Breast epithelium (tissue), 4 donors: ENCODE data around the gene SOX15. TPM values are rescaled to one million over a fixed set of nuclear protein-coding genes. Genes with fewer than 3 reads are reported as not detected.
"Not testable (repeated sequence)": the region's sequence is repeated elsewhere in the genome, so short reads cannot be mapped to it uniquely, and the experiment has no call there.

Experiments used
- DNase-seq, 2 donors: peaks; one replicate each; pipeline ENCODE4 v3.0.0-alpha.2; 2019; ENCODE audit warnings: low spot score in 2 of 2
- H3K27ac ChIP-seq, 2 donors: fragments of 200-600 bp; sonication (generic) in 1 of 2; one replicate each; pipeline ENCODE4 v1.5.1; 2016 to 2019; ENCODE audit warnings: mild to moderate bottlenecking in 1 of 2
- H3K27me3 ChIP-seq, 2 donors: fragments of 200-600 bp; sonication (generic) in 1 of 2; one replicate each; pipeline versions ENCODE4 v1.5.1 to v1.6.0; 2017 to 2019; ENCODE audit warnings: control low read depth in 1 of 2, mild to moderate bottlenecking in 1 of 2
- H3K36me3 ChIP-seq: fragments of 200-600 bp; one replicate; pipeline ENCODE4 v1.5.1; 2019
- H3K4me1 ChIP-seq, 2 donors: fragments of 200-600 bp; sonication (generic); one replicate each; pipeline ENCODE4 v1.5.1; 2016 to 2019; ENCODE audit warnings: control low read depth in 1 of 2
- H3K4me3 ChIP-seq, 3 donors: fragments of 200-600 bp; sonication (generic); 1 replicate in 2 of 3; 2 replicates in 1 of 3; pipeline ENCODE4 v1.5.1; 2016 to 2019; ENCODE audit warnings: mild to moderate bottlenecking in 3 of 3, moderate library complexity in 2 of 3
- H3K9me3 ChIP-seq, 2 donors: fragments of 200-600 bp; sonication (generic) in 1 of 2; one replicate each; pipeline ENCODE4 v1.5.1; 2016 to 2019; ENCODE audit warnings: control low read depth in 1 of 2
- CTCF ChIP-seq, 3 donors: fragments of 450-650 bp; IDR thresholded peaks; one replicate each; pipeline ENCODE4 v1.5.1; 2016 to 2017; ENCODE audit warnings: antibody characterized with exemption in 3 of 3, mild to moderate bottlenecking in 3 of 3, moderate library complexity in 3 of 3
- POLR2A ChIP-seq: fragments of 450-650 bp; IDR thresholded peaks from one replicate; pipeline ENCODE4 v1.6.1; 2016; ENCODE audit warnings: antibody characterized with exemption, mild to moderate bottlenecking, moderate library complexity
- POLR2AphosphoS5 ChIP-seq, 3 donors: sonication (generic); formaldehyde crosslinking; IDR thresholded peaks; one replicate each; pipeline ENCODE4 v1.6.1; 2017; ENCODE audit warnings: antibody characterized with exemption in 3 of 3
- intact Hi-C: fragments of 100-400 bp; cut with DNase I; formaldehyde crosslinking; loops from one replicate; pipeline ENCODE4 v1.15.1; 2023; ENCODE audit warnings: low total_unique reads
- total RNA-seq, 3 donors: library from RNA; depleted of rRNA; stranded (reverse); fragments of >200 nt; gene quantifications; one replicate each; pipeline ENCODE4 v1.1.0, GENCODE V29; 2016

SOX15 gene
- total RNA-seq, 3 donors from 2014 or later: 1.3 to 4.1 (median 1.6) TPM

GRCh38 chr17:7610641-7611040 is 20.7 kb upstream of the SOX15 start:
- H3K4me3 ChIP-seq: no peak overlapping the region
- intact Hi-C loops: no loop called here
- no peak for DNase-seq
- no peaks in the 10 kb centered on the region for H3K27me3 ChIP-seq
- no peak for TF ChIP-seq POLR2AphosphoS5 (IDR thresholded peaks at IDR 0.05)
- TF ChIP-seq POLR2A: no peak
- TF ChIP-seq CTCF (IDR thresholded peaks at IDR 0.05): no peak
- peaks cover 0 to 21% of the 10 kb centered on the region in 2 donors for H3K4me1 ChIP-seq
- H3K36me3 ChIP-seq: no peaks in the 10 kb centered on the region
- no peaks in the 10 kb centered on the region for H3K9me3 ChIP-seq
- no peak overlapping the region for H3K27ac ChIP-seq

GRCh38 chr17:7606280-7606679 is 16.4 kb upstream of the SOX15 start:
- no peaks in the 10 kb centered on the region for H3K27me3 ChIP-seq
- no peak for DNase-seq
- H3K4me3 ChIP-seq: no peak overlapping the region
- no peaks in the 10 kb centered on the region for H3K4me1 ChIP-seq
- intact Hi-C loops: no loop called here
- H3K36me3 ChIP-seq: no peaks in the 10 kb centered on the region
- H3K27ac ChIP-seq: no peak overlapping the region
- no peaks in the 10 kb centered on the region for H3K9me3 ChIP-seq
- TF ChIP-seq POLR2A: no peak
- TF ChIP-seq POLR2AphosphoS5 (IDR thresholded peaks at IDR 0.05): no peak
- TF ChIP-seq CTCF (IDR thresholded peaks at IDR 0.05): no peak

GRCh38 chr17:7597561-7597960 is 7.7 kb upstream of the SOX15 start:
- DNase-seq, H3K9me3 ChIP-seq, H3K27ac ChIP-seq, H3K4me3 ChIP-seq, H3K27me3 ChIP-seq, intact Hi-C loops, H3K36me3 ChIP-seq, H3K4me1 ChIP-seq: not testable (repeated sequence)

- H3K27me3 ChIP-seq: no peaks in the 10 kb centered on the region
- H3K4me3 ChIP-seq: no peak overlapping the region
- intact Hi-C loops: no loop called here
- peaks cover 12% of the 10 kb centered on the region for H3K36me3 ChIP-seq
- no peak for DNase-seq
- H3K4me1 ChIP-seq: peaks cover 2 to 6% of the 10 kb centered on the region in 2 donors
- TF ChIP-seq CTCF (IDR thresholded peaks at IDR 0.05) (no peak), POLR2A (no peak), POLR2AphosphoS5 (IDR thresholded peaks at IDR 0.05) (no peak)
- H3K9me3 ChIP-seq: no peaks in the 10 kb centered on the region
- H3K27ac ChIP-seq: no peak overlapping the region
Observed at GRCh38 chr17:7593296-7593695, 3.4 kb upstream of the SOX15 start.

- Histone ChIP-seq H3K4me1 (peaks cover 2 to 6% of the 10 kb centered on the region in 2 donors), H3K36me3 (peaks cover 12% of the 10 kb centered on the region), H3K27me3 (no peaks in the 10 kb centered on the region), H3K9me3 (no peaks in the 10 kb centered on the region), H3K27ac (no peak overlapping the region), H3K4me3 (no peak overlapping the region)
- no peak for DNase-seq
- intact Hi-C loops: no loop called here
- TF ChIP-seq POLR2A (no peak), POLR2AphosphoS5 (IDR thresholded peaks at IDR 0.05) (no peak), CTCF (IDR thresholded peaks at IDR 0.05) (no peak)
Observed at GRCh38 chr17:7592422-7593021, 2.6 kb upstream of the SOX15 start.

- Histone ChIP-seq H3K9me3 (no peaks in the 10 kb centered on the region), H3K27ac (no peak overlapping the region), H3K36me3 (peaks cover 12% of the 10 kb centered on the region), H3K27me3 (no peaks in the 10 kb centered on the region), H3K4me1 (peaks cover 2 to 6% of the 10 kb centered on the region in 2 donors), H3K4me3 (no peak overlapping the region)
- no peak for TF ChIP-seq CTCF (IDR thresholded peaks at IDR 0.05)
- intact Hi-C loops: no loop called here
- no peak for DNase-seq
Observed at GRCh38 chr17:7591596-7591995, 1.7 kb upstream of the SOX15 start.
